K562 (cell line): Measurements from ENCODE around the gene RNU6-9. TPM values are rescaled to one million over a fixed set of nuclear protein-coding genes. Genes with fewer than 3 reads are reported as not detected.

ENCODE experiments used
- ATAC-seq: fragments of 200-7000 bp; cut with Tn5 transposase; 3 replicates; pipeline ENCODE4 v1.9.1; 2020; ENCODE audit warnings: moderate library complexity
- BruUV-seq: library from RNA; stranded (reverse); fragments of 400-500 nt; replicated peaks from 2 replicates; lab custom pipeline; 2021; lab: Mats Ljungman, UMichigan
- CTCF ChIA-PET: fragments of 300-600 bp; formaldehyde crosslinking; extraction: SDS; loops from one replicate; lab custom pipeline; 2021; ENCODE audit warnings: low intra/inter-chr PET ratio; lab: Yijun Ruan, JAX
- POLR2A ChIA-PET: fragments of 300-600, 350-650 bp; sonication (Branson Sonifier 250); formaldehyde crosslinking; extraction: SDS; loops from one replicate; lab custom pipeline; 2021; ENCODE audit warnings: antibody characterized with exemption, inconsistent platforms; lab: Yijun Ruan, JAX
- DNase-seq, 4 experiments: peaks; one replicate each; pipeline versions ENCODE4 v3.0.0 to v3.0.0-alpha.2; 2011 to 2018; ENCODE audit warnings: low spot score in 3 of 4, mixed read lengths in 3 of 4; ENCODE audit errors: extremely low read depth in 1 of 4
- FAIRE-seq: peaks from 2 replicates; lab custom pipeline; 2011; peaks lifted over from hg19 to GRCh38; lab: Jason Lieb, UNC
- H2AFZ ChIP-seq: 2 replicates; pipeline ENCODE4 v1.6.0; 2011; ENCODE audit warnings: low read depth, low read length, control low read depth, inconsistent platforms
- H3K27ac ChIP-seq: fragments of 200-600 bp; 3 replicates; pipeline ENCODE4 v1.8.0; 2011; ENCODE audit warnings: low read depth, mild to moderate bottlenecking, control low read depth, inconsistent platforms, low read length, moderate library complexity, mixed read lengths; ENCODE audit errors: extremely low read depth
- H3K27me3 ChIP-seq, 2 experiments: fragments of 300-600 bp in 1 of 2; 2 replicates in 1 of 2; 3 replicates in 1 of 2; pipeline versions ENCODE4 v1.6.0 to v1.8.0; 2011; ENCODE audit warnings: inconsistent platforms in 2 of 2, low read length in 2 of 2, mild to moderate bottlenecking in 1 of 2, mixed read lengths in 1 of 2, moderate library complexity in 1 of 2; ENCODE audit not compliant: control insufficient read depth in 2 of 2, insufficient read depth in 2 of 2
- H3K36me3 ChIP-seq: fragments of 300-600 bp; 3 replicates; pipeline ENCODE4 v1.8.0; 2011; ENCODE audit warnings: mild to moderate bottlenecking, low read length, inconsistent platforms; ENCODE audit not compliant: control insufficient read depth, insufficient read depth
- H3K4me1 ChIP-seq, 2 experiments: fragments of 200-600 bp in 1 of 2; replicated peaks in 1 of 2; 2 replicates in 1 of 2; 3 replicates in 1 of 2; pipeline versions ENCODE4 v1.5.1 to v1.8.0; 2011; ENCODE audit warnings: inconsistent platforms in 2 of 2, low read length in 2 of 2, mild to moderate bottlenecking in 1 of 2, mixed read lengths in 1 of 2, moderate library complexity in 1 of 2; ENCODE audit not compliant: control insufficient read depth in 2 of 2, insufficient read depth in 2 of 2
- H3K4me2 ChIP-seq: 2 replicates; pipeline ENCODE4 v1.6.1; 2011; ENCODE audit warnings: low read length, control low read depth, inconsistent platforms, mixed read lengths; ENCODE audit not compliant: insufficient read depth
- H3K4me3 ChIP-seq: fragments of 200-600 bp; sonication (generic), shearing (Covaris generic); 2 replicates; pipeline ENCODE4 v1.5.1; 2016; ENCODE audit warnings: control low read depth, inconsistent platforms
- H3K79me2 ChIP-seq: fragments of 200-600 bp; 3 replicates; pipeline ENCODE4 v1.8.0; 2011; ENCODE audit warnings: low read length, inconsistent platforms; ENCODE audit not compliant: control insufficient read depth, insufficient read depth
- H3K9ac ChIP-seq, 2 experiments: 2 replicates each; pipeline versions ENCODE4 v1.6.0 to v1.6.1; 2011; ENCODE audit warnings: low read depth in 2 of 2, low read length in 2 of 2, control low read depth in 1 of 2, inconsistent platforms in 1 of 2, mild to moderate bottlenecking in 1 of 2, mixed read lengths in 1 of 2; ENCODE audit not compliant: insufficient read depth in 1 of 2
- H3K9me1 ChIP-seq: one replicate; pipeline ENCODE4 v1.6.0; 2011; ENCODE audit warnings: inconsistent platforms, mild to moderate bottlenecking, low read length, moderate library complexity; ENCODE audit not compliant: control insufficient read depth, insufficient read depth
- H3K9me3 ChIP-seq: replicated peaks from 2 replicates; pipeline ENCODE4 v1.5.1; 2011; ENCODE audit warnings: low read depth, low read length, inconsistent platforms; ENCODE audit not compliant: control insufficient read depth, insufficient read depth
- H4K20me1 ChIP-seq: replicated peaks from 2 replicates; pipeline ENCODE4 v1.6.1; 2011; ENCODE audit warnings: low read length, inconsistent platforms, mixed read lengths; ENCODE audit not compliant: control insufficient read depth, insufficient read depth
- CEBPG ChIP-seq, 3 experiments: fragments of 200-800 bp in 1 of 3; sonication (Bioruptor generic) in 1 of 3; sonication (generic) in 1 of 3; formaldehyde crosslinking in 1 of 3; IDR thresholded peaks in 2 of 3; conservative IDR thresholded peaks in 1 of 3; 2 replicates each; pipeline versions ENCODE4 v1.6.1 to v1.8.0; 2016 to 2022; ENCODE audit warnings: missing compliant biosample characterization in 2 of 3, missing genetic modification characterization in 2 of 3, mild to moderate bottlenecking in 1 of 3, missing genetic modification reagents in 1 of 3
- E2F6 ChIP-seq, 2 experiments: IDR thresholded peaks; 2 replicates each; pipeline ENCODE4 v1.6.1; 2011; ENCODE audit warnings: borderline replicate concordance in 1 of 2, control low read depth in 1 of 2, low read depth in 1 of 2, low read length in 1 of 2, mild to moderate bottlenecking in 1 of 2, mixed read lengths in 1 of 2, moderate library complexity in 1 of 2; ENCODE audit not compliant: insufficient read depth in 1 of 2, insufficient read length in 1 of 2, poor library complexity in 1 of 2, severe bottlenecking in 1 of 2; ENCODE audit errors: extremely low read depth in 1 of 2
- ELK1 ChIP-seq: sonication (generic); formaldehyde crosslinking; IDR thresholded peaks from 2 replicates; pipeline ENCODE4 v1.8.1; 2022; ENCODE audit warnings: missing genetic modification reagents
- FOXM1 ChIP-seq, 2 experiments: fragments of 450-650 bp in 1 of 2; sonication (generic) in 1 of 2; formaldehyde crosslinking in 1 of 2; IDR thresholded peaks; 2 replicates each; pipeline versions ENCODE4 v1.6.1 to v1.9.0; 2017 to 2022; ENCODE audit warnings: low read depth in 2 of 2, mild to moderate bottlenecking in 2 of 2, missing genetic modification reagents in 1 of 2, moderate library complexity in 1 of 2
- HMGN3 ChIP-seq: IDR thresholded peaks from 2 replicates; pipeline ENCODE4 v1.6.1; 2011; ENCODE audit warnings: borderline replicate concordance, low read depth, mild to moderate bottlenecking, mixed read lengths, low read length; ENCODE audit not compliant: insufficient read length; ENCODE audit errors: extremely low read depth
- HNRNPL ChIP-seq: fragments of 200-400 bp; formaldehyde crosslinking; IDR thresholded peaks from 2 replicates; pipeline ENCODE4 v1.6.1; 2017; ENCODE audit warnings: low read depth, mild to moderate bottlenecking, low read length
- IRF2 ChIP-seq: sonication (generic); formaldehyde crosslinking; IDR thresholded peaks from 2 replicates; pipeline ENCODE4 v1.8.1; 2022; ENCODE audit warnings: mild to moderate bottlenecking, missing genetic modification reagents
- MXI1 ChIP-seq: IDR thresholded peaks from 2 replicates; pipeline ENCODE4 v1.6.1; 2011; ENCODE audit warnings: low read depth, mild to moderate bottlenecking, improper control_type of control experiment, low read length
- NFXL1 ChIP-seq: fragments of 450-650 bp; formaldehyde crosslinking; IDR thresholded peaks from 2 replicates; pipeline ENCODE4 v1.4.0; 2021; ENCODE audit warnings: mild to moderate bottlenecking
- POLR2G ChIP-seq: fragments of 200-400 bp; formaldehyde crosslinking; IDR thresholded peaks from 2 replicates; pipeline ENCODE4 v1.6.1; 2017; ENCODE audit warnings: low read depth, mild to moderate bottlenecking, antibody characterized with exemption, low read length, moderate library complexity
- RBFOX2 ChIP-seq: fragments of 200-400 bp; formaldehyde crosslinking; IDR thresholded peaks from 2 replicates; pipeline ENCODE4 v1.6.1; 2017; ENCODE audit warnings: low read depth, mild to moderate bottlenecking, low read length, moderate library complexity
- RBM22 ChIP-seq: fragments of 200-400 bp; formaldehyde crosslinking; IDR thresholded peaks from 2 replicates; pipeline ENCODE4 v1.6.1; 2018; ENCODE audit warnings: low read length, low read depth; ENCODE audit not compliant: poor library complexity, severe bottlenecking
- RFX7 ChIP-seq: fragments of 250-450 bp; sonication (Bioruptor Pico); IDR thresholded peaks from 2 replicates; pipeline ENCODE4 v1.5.1; 2021; ENCODE audit warnings: mild to moderate bottlenecking
- ZNF324 ChIP-seq: fragments of 250-450 bp; sonication (Bioruptor Pico); IDR thresholded peaks from 2 replicates; pipeline ENCODE4 v1.4.0; 2020; ENCODE audit warnings: mild to moderate bottlenecking
- ZNF41 ChIP-seq: fragments of 250-450 bp; sonication (Bioruptor Pico); conservative IDR thresholded peaks from 2 replicates; pipeline ENCODE4 v1.4.0; 2020; ENCODE audit warnings: mild to moderate bottlenecking
- ZNF444 ChIP-seq: fragments of 250-450 bp; sonication (Bioruptor Pico); IDR thresholded peaks from 2 replicates; pipeline ENCODE4 v1.4.0; 2020; ENCODE audit warnings: mild to moderate bottlenecking, moderate library complexity
- ZNF75A ChIP-seq: fragments of 450-650 bp; formaldehyde crosslinking; IDR thresholded peaks from 2 replicates; pipeline ENCODE4 v1.4.0; 2020; ENCODE audit warnings: mild to moderate bottlenecking
- WGBS: fragments of 100-300 bp; shearing (Covaris generic); methylation state at CpG from one replicate; pipeline ENCODE4 v1.1.6; 2016; ENCODE audit warnings: low coverage, mixed read lengths; ENCODE audit not compliant: insufficient coverage; ENCODE audit errors: missing lambda C conversion rate; 5-methylcytosine and 5-hydroxymethylcytosine counted together
- in situ Hi-C: fragments of 300-500 bp; cut with MboI; formaldehyde crosslinking; loops from 4 replicates; pipeline ENCODE4 v1.15.0; 2018; ENCODE audit warnings: inconsistent platforms, mixed read lengths
- intact Hi-C: fragments of 100-400 bp; cut with micrococcal nuclease; formaldehyde crosslinking; loops from 2 replicates; pipeline ENCODE4 v1.14.2; 2022
- polyA plus RNA-seq, 8 experiments: library from polyadenylated mRNA; depleted of rRNA in 4 of 8; stranded (reverse) in 5 of 8; unstranded in 3 of 8; fragments of >200 nt; fragmentation: Nextera tagmentation in 2 of 8; fragmentation: Illumina TruSeq in 1 of 8; extraction: Ambion mirVana in 2 of 8; extraction: Trizol in 1 of 8; gene quantifications; 2 replicates each; pipeline versions ENCODE4 v1.2.1 to v1.2.3, GENCODE V29; 2011 to 2014; ENCODE audit warnings: inconsistent platforms in 1 of 8, missing spikeins in 1 of 8
- total RNA-seq, 7 experiments: library from RNA; depleted of rRNA in 6 of 7; stranded (reverse); fragments of >200 nt in 6 of 7; fragmentation: Illumina TruSeq in 2 of 7; extraction: Trizol in 2 of 7; gene quantifications; 2 replicates each; pipeline versions ENCODE4 v1.2.1 to v1.2.3, GENCODE V29; 2011 to 2021; ENCODE audit warnings: low replicate concordance in 1 of 7
- TF ChIP-seq, protein P1 (sequence below), 2 experiments: fragments of 450-650 bp in 1 of 2; sonication (generic) in 1 of 2; formaldehyde crosslinking; conservative IDR thresholded peaks; 2 replicates each; pipeline versions ENCODE4 v1.4.0 to v1.8.1; 2020 to 2022; ENCODE audit warnings: mild to moderate bottlenecking in 1 of 2, missing genetic modification reagents in 1 of 2

The RNU6-9 gene
- total and polyA plus RNA-seq, 9 of the 15 experiments (the other 6 are each of a cell fraction or from before 2014, with no cell fraction given) = not detected

DNA sequence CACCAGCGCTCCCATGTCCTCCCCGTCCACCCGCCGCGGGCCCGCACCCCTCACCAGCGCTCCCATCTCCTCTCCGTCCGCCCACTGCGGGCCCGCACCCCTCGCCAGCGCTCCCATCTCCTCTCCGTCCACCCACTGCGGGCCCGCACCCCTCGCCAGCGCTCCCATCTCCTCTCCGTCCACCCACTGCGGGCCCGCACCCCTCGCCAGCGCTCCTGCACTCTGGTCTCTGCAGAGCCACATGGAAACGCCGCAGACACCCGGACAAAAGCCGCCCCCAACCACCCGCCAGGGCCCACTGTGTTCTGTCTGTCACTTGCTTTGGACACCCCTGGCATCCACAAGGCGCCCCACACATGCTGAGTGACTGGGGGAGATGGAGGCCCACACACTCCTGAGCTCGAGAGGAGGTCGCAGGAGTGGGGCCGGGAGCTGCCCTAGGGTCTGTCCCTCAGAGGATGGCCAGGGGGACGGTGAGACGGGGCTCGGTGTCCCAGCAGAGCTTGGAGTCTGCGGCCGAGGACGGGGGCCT lies 26.4 kb upstream of the RNU6-9 start:
- FAIRE-seq = no peak
- no peak overlapping the region for H2AFZ ChIP-seq
- CTCF ChIA-PET = no interaction called here
- no peak for TF ChIP-seq ELK1 (CRISPR knock-in tag)
- no peak for TF ChIP-seq FOXM1 (IDR thresholded peaks at IDR 0.05; ENCODE audit: low read depth)
- TF ChIP-seq FOXM1 (CRISPR knock-in tag; IDR thresholded peaks at IDR 0.05; ENCODE audit: low read depth) = no peak
- TF ChIP-seq NFXL1 (CRISPR knock-in tag) = no peak
- no peak for TF ChIP-seq ZNF444 (CRISPR knock-in tag)
- TF ChIP-seq ZNF324 (CRISPR knock-in tag) = no peak
- TF ChIP-seq ZNF41 = no peak
- peak; percentile 64 for TF ChIP-seq RBFOX2
- TF ChIP-seq ZNF75A (CRISPR knock-in tag) = no peak
- no peak for TF ChIP-seq IRF2 (CRISPR knock-in tag)
- peak; percentile 45 for TF ChIP-seq HMGN3
- TF ChIP-seq RBM22 = peak; percentile 72
- TF ChIP-seq MXI1 = no peak
- no peak for TF ChIP-seq RFX7 (CRISPR knock-in tag)
- TF ChIP-seq, protein P1, sequence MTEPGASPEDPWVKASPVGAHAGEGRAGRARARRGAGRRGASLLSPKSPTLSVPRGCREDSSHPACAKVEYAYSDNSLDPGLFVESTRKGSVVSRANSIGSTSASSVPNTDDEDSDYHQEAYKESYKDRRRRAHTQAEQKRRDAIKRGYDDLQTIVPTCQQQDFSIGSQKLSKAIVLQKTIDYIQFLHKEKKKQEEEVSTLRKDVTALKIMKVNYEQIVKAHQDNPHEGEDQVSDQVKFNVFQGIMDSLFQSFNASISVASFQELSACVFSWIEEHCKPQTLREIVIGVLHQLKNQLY (CRISPR knock-in tag; conservative IDR thresholded peaks at IDR 0.05) = no peak
- peak; percentile 82 for TF ChIP-seq POLR2G
- peak; percentile 58; the same call in 1 of the 2 replicates for TF ChIP-seq HNRNPL
- no peak for TF ChIP-seq E2F6 (IDR thresholded peaks at IDR 0.05; ENCODE audit: borderline replicate concordance in 1 of 2, extremely low read depth in 1 of 2, insufficient read depth in 1 of 2, insufficient read length in 1 of 2, low read depth in 1 of 2, low read length in 1 of 2, poor library complexity in 1 of 2, severe bottlenecking in 1 of 2)
- no peak for TF ChIP-seq CEBPG (CRISPR knock-in tag; IDR thresholded peaks at IDR 0.05)
- TF ChIP-seq CEBPG (tag; conservative IDR thresholded peaks at IDR 0.05 in 1 of 2, IDR thresholded peaks at IDR 0.05 in 1 of 2) = no peak

More for the DNA sequence above, 26.4 kb upstream of the RNU6-9 start:
- Histone ChIP-seq H3K4me2 (no peak overlapping the region), H3K27ac (no peak overlapping the region), H3K9ac (no peak overlapping the region), H4K20me1 (no peaks in the 10 kb centered on the region; the same call in 1 of the 2 replicates), H3K79me2 (peaks cover 8% of the 10 kb centered on the region; the same call in 2 of the 3 replicates), H3K9me1 (no peaks in the 10 kb centered on the region), H3K9me3 (no peaks in the 10 kb centered on the region), H3K4me3 (no peak overlapping the region), H3K4me1 (peaks cover 17 to 76% of the 10 kb centered on the region in 2 experiments), H3K36me3 (peaks cover 61% of the 10 kb centered on the region; the same call in 2 of the 3 replicates), H3K27me3 (no peaks in the 10 kb centered on the region)
- POLR2A ChIA-PET = interaction anchor here (2.0 kb wide), 1 partner anchor 12 kb away, joined by 6 read pairs; no protein-coding TSS in a partner anchor
- intact Hi-C loops (no loop called here), in situ Hi-C loops (no loop called here)
- no peak for ATAC-seq
- WGBS = 84% methylated on average over 15 of the region's 38 CpGs
- no TSS peak for BruUV-seq
- DNase-seq = no peak
